K562 (cell line): ENCODE measurements around the gene IL4I1. TPM values are rescaled to one million over a fixed set of nuclear protein-coding genes. Genes with fewer than 3 reads are reported as not detected.

Source experiments
- BCOR ChIP-seq: fragments of 450-650 bp; IDR thresholded peaks from 2 replicates; pipeline ENCODE4 v1.6.1; 2016
- CHD7 ChIP-seq: fragments of 200-600 bp; sonication (generic); IDR thresholded peaks from one replicate; pipeline ENCODE4 v1.6.1; 2012; ENCODE audit warnings: mild to moderate bottlenecking, low read depth, low read length, inconsistent platforms
- KAT8 ChIP-seq: fragments of 450-650 bp; IDR thresholded peaks from 2 replicates; pipeline ENCODE4 v1.6.1; 2016; ENCODE audit warnings: low read depth, mild to moderate bottlenecking
- MTA2 ChIP-seq: fragments of 450-650 bp; IDR thresholded peaks from 2 replicates; pipeline ENCODE4 v1.6.1; 2016; ENCODE audit warnings: low read depth
- SFPQ ChIP-seq: fragments of 200-400 bp; formaldehyde crosslinking; IDR thresholded peaks from 2 replicates; pipeline ENCODE4 v1.6.1; 2017; ENCODE audit warnings: mild to moderate bottlenecking, low read depth, low read length, moderate library complexity
- TRIM28 ChIP-seq: fragments of 450-650 bp; IDR thresholded peaks from 2 replicates; pipeline ENCODE4 v1.6.1; 2017
- ZNF212 ChIP-seq: fragments of 450-650 bp; formaldehyde crosslinking; IDR thresholded peaks from 2 replicates; pipeline ENCODE4 v1.4.0; 2020; ENCODE audit warnings: mild to moderate bottlenecking
- ZNF316 ChIP-seq: fragments of 450-650 bp; IDR thresholded peaks from 2 replicates; pipeline ENCODE4 v1.6.1; 2016
- ZNF398 ChIP-seq: fragments of 250-450 bp; sonication (Bioruptor Pico); IDR thresholded peaks from 2 replicates; pipeline ENCODE4 v1.8.0; 2021; ENCODE audit warnings: moderate library complexity, mild to moderate bottlenecking, inconsistent platforms
- ZNF449 ChIP-seq: fragments of 250-450 bp; sonication (Bioruptor Pico); IDR thresholded peaks from 2 replicates; pipeline ENCODE4 v1.8.0; 2022; ENCODE audit warnings: moderate library complexity, mild to moderate bottlenecking, inconsistent platforms
- ZNF551 ChIP-seq: fragments of 250-450 bp; sonication (Bioruptor Pico); IDR thresholded peaks from 2 replicates; pipeline ENCODE4 v1.5.0; 2021; ENCODE audit warnings: mild to moderate bottlenecking, moderate library complexity
- polyA plus RNA-seq, 8 experiments: library from polyadenylated mRNA; depleted of rRNA in 4 of 8; stranded (reverse) in 5 of 8; unstranded in 3 of 8; fragments of >200 nt; fragmentation: Nextera tagmentation in 2 of 8; fragmentation: Illumina TruSeq in 1 of 8; extraction: Ambion mirVana in 2 of 8; extraction: Trizol in 1 of 8; gene quantifications; 2 replicates each; pipeline versions ENCODE4 v1.2.1 to v1.2.3, GENCODE V29; 2011 to 2014; ENCODE audit warnings: inconsistent platforms in 1 of 8, missing spikeins in 1 of 8
- total RNA-seq, 7 experiments: library from RNA; depleted of rRNA in 6 of 7; stranded (reverse); fragments of >200 nt in 6 of 7; fragmentation: Illumina TruSeq in 2 of 7; extraction: Trizol in 2 of 7; gene quantifications; 2 replicates each; pipeline versions ENCODE4 v1.2.1 to v1.2.3, GENCODE V29; 2011 to 2021; ENCODE audit warnings: low replicate concordance in 1 of 7

Gene IL4I1
- total and polyA plus RNA-seq, 9 of the 15 experiments (the other 6 are each of a cell fraction or from before 2014, with no cell fraction given) = 0.06 to 0.95 (median 0.43) TPM; not detected in 2

DNA sequence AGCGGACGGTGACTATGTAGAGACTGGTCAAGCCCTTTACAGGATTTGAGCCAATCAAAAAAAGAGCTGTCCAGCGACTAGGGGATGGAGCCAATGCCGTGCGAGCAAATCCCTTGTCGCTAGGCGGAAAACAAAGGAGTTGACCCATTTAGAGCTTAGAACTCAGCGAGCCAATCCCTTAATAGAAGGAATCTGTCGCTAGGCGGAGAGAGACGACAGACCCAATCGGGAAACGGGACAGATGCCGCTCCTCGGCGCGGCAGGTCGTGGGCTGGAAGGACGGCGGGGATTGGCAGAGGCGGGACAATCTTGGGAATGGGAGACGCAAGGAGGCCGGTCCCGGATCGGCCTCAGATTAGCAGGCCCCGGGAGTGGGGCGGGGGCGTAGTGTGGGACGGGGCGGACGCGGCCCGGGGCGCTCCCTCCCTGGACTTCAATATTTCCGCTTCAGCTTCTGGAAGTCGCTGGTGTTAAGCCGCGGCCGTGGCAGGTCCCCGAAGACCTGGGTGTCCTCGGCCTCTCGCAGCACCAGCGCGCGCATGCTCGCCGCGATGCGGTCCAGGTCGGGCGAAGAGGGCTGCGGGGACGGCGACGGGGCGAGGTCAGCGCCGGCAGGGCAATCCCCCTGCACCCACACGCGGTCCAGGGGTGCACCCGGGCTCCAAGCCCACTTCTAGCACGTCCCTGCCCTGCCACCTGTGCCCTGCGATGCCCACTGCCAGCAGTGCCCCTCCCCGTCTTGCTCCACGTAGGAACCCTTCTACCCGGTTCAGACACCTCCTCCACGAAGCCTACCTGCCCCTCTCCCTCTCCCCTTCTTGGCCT, 27.0 kb downstream of the IL4I1 start (continued):
- TF ChIP-seq ZNF551 (CRISPR knock-in tag) (no peak), ZNF398 (CRISPR knock-in tag) (no peak), BCOR (no peak), ZNF449 (no peak), TRIM28 (no peak), ZNF316 (no peak), CHD7 (no peak), MTA2 (no peak), SFPQ (no peak), KAT8 (no peak), ZNF212 (0 out of 2 replicates have a peak, but pooled peaks have one; percentile 25)
